Measurements from ENCODE around the gene ZNF330.

The ZNF330 gene

GRCh38 chr4:141238186-141238585, 17.5 kb downstream of the ZNF330 start:
- no peak for DNase-seq

DNA sequence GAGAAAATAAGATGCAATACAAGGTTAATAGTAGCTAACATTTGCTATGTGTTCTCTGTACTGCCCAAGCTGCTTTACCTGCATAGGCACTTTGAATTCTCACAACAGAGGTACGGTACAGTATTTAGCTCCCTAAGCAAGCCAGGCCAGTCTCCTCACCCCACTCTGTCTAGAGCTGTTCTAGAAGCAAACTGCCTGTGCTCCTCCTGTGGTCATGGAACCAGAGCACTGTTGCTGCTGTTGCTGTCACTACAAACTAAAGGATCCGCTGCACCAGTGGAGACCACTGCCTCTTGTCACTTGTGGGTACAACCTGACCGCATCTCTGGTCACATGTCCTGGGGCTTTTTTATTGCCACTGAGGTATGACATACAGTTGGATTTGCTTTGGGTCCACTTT, 19.6 kb downstream of the ZNF330 start:
- peak; percentile 8 for DNase-seq

DNA sequence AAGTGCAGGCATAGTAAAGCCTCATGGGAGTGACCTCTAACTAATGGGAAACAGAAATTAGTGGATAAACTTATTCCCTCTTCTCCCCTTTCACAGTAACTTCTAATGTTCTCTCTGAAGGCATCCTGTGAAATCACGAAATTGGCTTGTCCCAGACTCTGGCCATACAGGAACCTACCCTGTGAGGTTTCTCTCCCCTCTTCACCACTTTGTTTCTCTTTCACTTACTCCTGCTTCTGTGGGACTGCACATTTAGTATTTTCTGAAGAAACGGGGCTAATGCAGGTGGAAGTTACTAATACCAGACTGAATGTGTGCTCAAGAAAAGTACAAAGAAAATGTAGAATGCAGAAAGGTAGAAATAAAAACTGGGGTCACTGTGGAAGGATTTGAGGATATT, 20.0 kb downstream of the ZNF330 start:
- no peak for DNase-seq

DNA sequence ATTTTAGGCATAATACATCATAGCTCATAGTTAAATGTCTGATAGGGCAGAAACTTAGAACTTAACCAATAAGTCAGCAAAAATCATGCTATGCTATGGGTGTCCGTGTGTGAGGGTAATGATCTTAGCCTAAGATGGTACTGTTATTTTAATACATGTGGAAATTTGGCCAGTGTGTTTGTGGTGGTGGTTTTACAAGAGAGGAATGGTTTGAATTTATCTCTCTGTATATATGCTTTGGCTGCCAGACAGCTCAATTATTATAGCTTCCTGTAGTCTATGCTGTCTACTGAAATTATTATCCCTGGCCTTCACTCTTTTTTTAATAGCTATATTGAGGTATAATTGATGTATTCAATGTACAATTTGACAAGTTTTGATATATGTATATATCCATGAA, 21.3 kb downstream of the ZNF330 start:
- no peak for DNase-seq

- DNase-seq, result no peak
Measured at GRCh38 chr4:141244419-141244818, 23.7 kb downstream of the ZNF330 start.

DNA sequence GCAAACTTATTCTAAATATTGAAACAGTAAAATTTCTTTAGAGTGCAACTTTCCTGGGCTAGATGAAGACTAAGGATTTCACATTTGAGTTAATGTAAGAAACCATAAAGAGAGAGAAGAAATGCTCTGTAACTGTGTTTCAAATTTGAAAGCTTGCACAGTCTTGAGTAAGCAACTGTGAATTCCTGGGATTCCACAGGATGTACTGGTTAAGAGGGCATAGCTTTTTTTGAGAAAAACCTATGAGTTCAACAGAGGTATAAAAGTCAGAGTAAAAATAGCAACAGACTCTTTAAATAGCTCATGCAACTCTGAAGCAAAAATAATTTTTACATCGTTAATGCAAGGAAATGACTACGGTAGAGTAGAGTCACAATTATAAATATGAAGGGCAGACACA, 25.5 kb downstream of the ZNF330 start:
- no peak for DNase-seq

DNA sequence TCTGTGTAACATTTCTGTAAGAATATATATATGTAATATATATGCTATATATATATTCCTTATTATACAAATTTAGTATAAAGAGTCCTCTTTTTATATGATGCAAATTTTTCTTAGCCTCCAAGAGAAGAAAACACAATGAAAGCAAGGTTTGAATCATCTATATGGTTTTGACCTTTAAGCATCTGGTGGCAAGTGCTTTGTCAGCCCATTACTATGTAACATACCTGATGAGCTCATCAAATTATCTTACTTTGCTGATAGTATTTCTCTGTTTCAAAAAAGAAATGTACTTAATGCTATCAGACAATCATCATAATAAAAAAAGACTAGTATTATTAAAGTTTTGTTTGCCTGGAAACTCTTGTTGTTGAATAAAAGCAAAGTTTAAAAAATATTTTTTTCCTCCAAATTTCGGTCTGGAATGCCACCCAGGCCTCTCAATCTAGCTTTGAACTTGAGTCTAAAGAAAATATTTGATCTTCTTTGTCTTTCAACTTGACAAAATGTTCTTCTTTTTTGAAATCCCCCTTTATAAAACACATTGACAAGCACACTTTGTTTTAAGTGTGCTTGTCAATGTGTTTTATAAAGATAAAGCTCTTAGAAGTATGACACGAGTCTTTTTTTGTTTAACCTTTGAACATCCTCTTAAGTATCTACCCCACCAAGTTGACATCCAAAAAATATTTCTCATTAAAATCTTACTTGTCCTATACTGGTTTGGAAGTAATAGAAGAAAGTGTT, 26.2 kb downstream of the ZNF330 start:
- no peak for DNase-seq

DNA sequence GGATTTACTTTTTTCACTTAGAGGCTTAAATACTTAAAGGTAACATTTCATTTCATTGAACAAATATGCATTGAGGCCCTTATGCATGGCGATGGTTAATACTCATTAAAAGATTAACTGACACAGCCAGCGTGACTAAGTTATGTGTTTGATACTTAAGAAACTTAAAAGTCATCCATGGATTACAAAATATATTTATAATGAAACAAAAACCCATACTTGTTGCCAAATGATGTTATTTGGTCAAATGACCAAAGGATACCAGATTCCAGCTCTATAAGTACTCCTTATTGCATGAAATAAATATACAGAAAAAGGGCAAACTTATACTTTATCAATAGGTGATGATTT, 26.7 kb downstream of the ZNF330 start:
- DNase-seq, result no peak

DNA sequence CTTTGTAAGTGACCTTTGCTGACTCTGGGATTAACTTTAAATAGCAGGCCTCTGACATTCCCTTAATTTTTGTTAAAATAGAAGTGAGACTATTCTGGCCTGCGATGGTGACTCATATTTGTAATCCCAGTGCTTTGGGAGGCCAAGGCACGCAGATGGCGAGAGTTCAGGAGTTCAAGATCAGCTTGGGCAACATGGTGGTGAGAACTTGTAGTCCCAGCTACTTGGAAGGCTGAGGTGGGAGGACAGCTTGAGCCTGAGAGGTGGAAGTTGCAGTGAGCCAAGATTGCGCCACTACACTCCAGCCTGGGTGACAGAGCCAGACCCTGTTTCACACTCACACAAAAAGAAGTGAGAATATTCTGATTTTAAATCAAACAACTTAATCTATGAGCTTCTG, 27.3 kb downstream of the ZNF330 start:
- DNase-seq, result no peak

GRCh38 chr4:141248486-141248885, 27.8 kb downstream of the ZNF330 start:
- DNase-seq, result no peak

DNA sequence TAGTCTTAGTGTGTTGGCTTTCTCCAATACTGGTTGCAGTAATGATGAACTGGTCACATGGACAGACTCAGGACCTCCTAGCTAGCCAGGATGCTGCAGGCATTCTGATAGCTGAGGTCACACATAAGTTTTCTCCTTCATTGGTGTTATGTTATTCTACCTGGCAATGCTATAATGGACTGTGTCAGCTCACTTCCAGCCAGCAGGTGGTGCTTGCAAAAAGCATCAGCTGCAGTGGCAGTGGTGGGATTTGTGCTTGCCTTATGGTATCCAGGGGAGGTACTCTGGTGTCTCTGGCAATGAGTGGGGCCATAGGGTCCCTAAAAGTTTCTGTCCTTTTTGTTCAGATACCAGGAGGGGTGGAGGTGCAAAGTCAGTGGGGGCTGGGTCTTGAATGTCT, 33.6 kb downstream of the ZNF330 start:
- no peak for DNase-seq

DNA sequence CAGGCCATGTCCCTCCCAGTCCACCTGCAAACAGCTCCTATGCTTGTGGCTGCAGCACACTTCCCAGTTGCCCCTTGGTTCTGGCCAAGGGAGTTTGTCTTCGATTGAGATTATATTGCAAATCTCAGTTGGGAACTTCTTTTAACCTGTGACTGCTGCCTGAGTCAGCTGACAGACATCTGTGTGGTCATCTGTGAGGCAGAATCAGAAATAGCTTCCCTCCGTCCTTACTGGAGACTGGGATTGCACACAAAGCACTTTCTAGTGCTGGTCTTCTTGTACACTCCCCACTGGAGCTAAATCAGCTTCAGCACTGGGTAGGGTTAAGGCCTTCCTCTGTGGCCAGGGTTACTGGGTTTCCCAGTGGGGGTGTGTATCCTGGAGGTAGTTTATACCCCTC, 34.3 kb downstream of the ZNF330 start:
- DNase-seq, result no peak

DNA sequence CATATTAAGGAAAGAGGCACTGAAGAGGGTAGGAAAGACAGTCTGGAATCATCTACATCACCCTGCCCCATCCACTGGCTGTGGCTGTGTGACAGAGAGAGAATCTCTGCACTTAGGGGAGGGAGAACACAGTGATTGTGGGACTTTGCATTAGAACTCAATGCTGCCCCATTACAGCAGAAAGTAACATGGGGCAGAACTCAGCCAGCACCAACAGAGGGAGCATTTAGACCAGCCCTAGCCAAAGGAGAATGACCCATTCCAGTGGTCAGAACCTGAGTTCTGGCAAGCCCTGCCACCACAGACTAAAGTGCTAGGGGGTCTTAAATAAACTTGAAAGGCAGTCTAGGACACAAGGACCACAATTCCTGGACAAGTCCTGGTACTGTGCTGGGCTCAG, 37.9 kb downstream of the ZNF330 start:
- DNase-seq, result no peak

DNA sequence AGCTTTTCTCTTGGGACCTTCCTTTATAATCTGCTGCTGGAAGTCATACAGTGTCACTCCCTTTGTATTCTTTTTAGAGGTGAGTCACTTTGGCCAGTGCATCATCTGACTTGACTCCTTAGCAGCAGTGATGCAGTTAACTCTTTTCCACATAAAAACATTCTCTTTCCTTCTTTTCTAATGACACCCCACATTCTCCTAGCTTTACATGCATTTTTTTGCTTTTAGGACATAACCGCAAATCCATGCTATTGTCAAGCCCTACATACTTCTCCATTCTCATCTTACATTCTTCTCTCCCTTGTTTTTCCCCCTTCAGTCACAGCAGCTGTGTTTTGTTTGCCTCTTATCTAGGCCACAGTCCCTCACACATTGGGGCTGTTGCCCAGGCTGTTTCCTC, 55.1 kb downstream of the ZNF330 start:
- DNase-seq, result no peak

DNA sequence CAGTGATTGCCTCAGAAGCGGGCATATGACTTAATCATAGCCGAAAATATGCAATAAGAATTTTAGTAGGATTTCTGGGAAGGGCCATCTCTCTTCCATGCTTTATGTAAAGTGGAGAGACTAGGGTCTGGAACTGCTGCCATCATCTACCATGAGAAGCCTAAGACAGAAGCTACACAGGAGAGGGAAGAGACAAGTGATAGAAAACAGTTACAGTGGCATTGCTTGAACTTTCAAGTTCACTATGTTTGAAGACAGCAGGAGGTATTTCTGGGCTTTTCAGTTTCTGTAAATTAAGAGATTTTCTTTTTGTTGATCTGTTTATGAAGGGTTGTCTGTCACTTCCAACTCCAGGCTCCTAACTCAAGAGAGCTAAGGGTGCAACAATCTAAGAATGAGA, 62.5 kb downstream of the ZNF330 start:
- no peak for DNase-seq

DNA sequence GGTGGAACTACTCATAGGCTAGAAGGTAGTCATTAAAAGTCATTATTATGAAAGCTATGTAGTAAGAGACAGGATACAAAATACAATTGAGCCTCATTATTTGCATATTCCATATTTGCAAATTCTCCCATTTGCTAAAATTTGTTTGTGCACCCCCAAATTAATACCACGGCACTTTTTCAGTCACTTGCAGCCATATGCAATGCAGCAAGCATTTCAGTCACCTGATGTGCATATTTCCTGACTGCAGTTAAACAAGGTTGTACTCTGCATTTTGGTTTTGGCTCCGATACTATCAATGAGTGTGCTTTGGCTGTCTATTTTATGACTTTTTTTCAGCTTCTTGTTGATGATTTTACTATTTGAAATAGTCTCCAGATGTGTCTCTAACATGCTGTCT, 62.9 kb downstream of the ZNF330 start:
- no peak for DNase-seq

Data from NK-92 treated with Interleukin-12 subunit alpha and Interleukin-12 subunit beta, amount 100 ng/mL, for 24 hours (cell line).